Heart left ventricle (tissue), 13 donors: ENCODE data around the gene CFAP99.

Experiments used
- POLR2A ChIP-seq, 2 donors: fragments of 450-650 bp; IDR thresholded peaks; one replicate each; pipeline ENCODE4 v1.6.1; 2017; ENCODE audit warnings: antibody characterized with exemption in 2 of 2, mild to moderate bottlenecking in 2 of 2, moderate library complexity in 2 of 2
- TF ChIP-seq, protein P1 (sequence below), 12 donors: fragments of 200-600 bp; sonication (generic) in 4 of 12; IDR thresholded peaks; one replicate each; pipeline versions ENCODE4 v1.5.0 to v1.8.0; 2018 to 2022; ENCODE audit warnings: antibody characterized with exemption in 12 of 12, mild to moderate bottlenecking in 5 of 12
- donor health status: ischemic (EF 13 %, LVEDD 7.1; RV severe dilation, severe dysfunction).
- donor health status: DM: no; HTN: yes; CAD: no.
- donor health status: DM: no; HTN: no; CAD: no.
- donor health status: ischemic (EF 25% LVEDD 6.9; RV normal size, moderate dysfunction).
- donor health status: ischemic (EF 25% LVEDD 5.7; RV mildly dilated, moderate dysfunction).
- donor health status: ischemic (EF 35%, LVEDD 5.7; RV mildly dilated, moderate dysfunction).
- donor health status: nonischemic (EF 11% LVEDD 7.7; RV severe dilation, severe dysfunction).
- donor health status: DM: yes; HTN: yes; CAD: no.
- donor health status: PGD.
- donor health status: ischemic (EF 29% LVEDD 5.4; RV normal size, mild dysfunction).
- donor health status: nonischemic (EF 23%, LVEDD 6.1; RV moderate dilation, normal function).

DNA sequence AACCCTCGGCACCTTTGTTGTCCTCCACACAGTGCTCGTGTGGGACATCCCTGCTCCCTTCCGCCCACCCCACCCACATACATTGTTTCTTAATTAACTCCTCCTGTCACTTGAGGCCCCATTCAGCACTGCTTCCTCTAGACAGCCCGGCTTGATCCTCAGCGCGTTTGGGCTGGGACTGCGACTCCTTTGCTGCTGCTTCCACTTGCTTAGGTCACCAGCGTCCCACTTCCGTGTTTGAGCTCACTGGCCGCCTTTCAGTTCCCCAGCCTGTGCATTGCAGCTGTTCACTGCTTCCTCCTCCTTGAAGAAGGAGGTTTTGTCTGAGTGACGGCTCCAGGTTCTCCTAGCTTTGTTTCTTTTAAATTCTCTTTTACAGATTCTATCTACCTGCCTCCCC lies 66.2 kb downstream of the CFAP99 start:
- TF ChIP-seq, protein P1, sequence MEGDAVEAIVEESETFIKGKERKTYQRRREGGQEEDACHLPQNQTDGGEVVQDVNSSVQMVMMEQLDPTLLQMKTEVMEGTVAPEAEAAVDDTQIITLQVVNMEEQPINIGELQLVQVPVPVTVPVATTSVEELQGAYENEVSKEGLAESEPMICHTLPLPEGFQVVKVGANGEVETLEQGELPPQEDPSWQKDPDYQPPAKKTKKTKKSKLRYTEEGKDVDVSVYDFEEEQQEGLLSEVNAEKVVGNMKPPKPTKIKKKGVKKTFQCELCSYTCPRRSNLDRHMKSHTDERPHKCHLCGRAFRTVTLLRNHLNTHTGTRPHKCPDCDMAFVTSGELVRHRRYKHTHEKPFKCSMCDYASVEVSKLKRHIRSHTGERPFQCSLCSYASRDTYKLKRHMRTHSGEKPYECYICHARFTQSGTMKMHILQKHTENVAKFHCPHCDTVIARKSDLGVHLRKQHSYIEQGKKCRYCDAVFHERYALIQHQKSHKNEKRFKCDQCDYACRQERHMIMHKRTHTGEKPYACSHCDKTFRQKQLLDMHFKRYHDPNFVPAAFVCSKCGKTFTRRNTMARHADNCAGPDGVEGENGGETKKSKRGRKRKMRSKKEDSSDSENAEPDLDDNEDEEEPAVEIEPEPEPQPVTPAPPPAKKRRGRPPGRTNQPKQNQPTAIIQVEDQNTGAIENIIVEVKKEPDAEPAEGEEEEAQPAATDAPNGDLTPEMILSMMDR (IDR thresholded peaks at IDR 0.05) = no peak
- no peak for TF ChIP-seq POLR2A (IDR thresholded peaks at IDR 0.05)
